Liver (tissue), 9 donors: Measurements from ENCODE around the gene POU3F2. TPM values are rescaled to one million over a fixed set of nuclear protein-coding genes. Genes with fewer than 3 reads are reported as not detected.
A peak's percentile ranks its signal among the peaks of the same experiment; 100 is the strongest.

Experiments
- DNase-seq: peaks from one replicate; pipeline ENCODE4 v3.0.0-alpha.2; 2017; ENCODE audit warnings: low spot score
- H3K27ac ChIP-seq, 2 donors: one replicate each; pipeline ENCODE4 v1.7.0; 2013; ENCODE audit warnings: inconsistent platforms in 2 of 2, low read length in 2 of 2, control low read depth in 1 of 2, low read depth in 1 of 2, mild to moderate bottlenecking in 1 of 2
- H3K27me3 ChIP-seq, 4 donors: one replicate each; pipeline versions ENCODE4 v1.6.1 to v1.7.0; 2013; ENCODE audit warnings: low read length in 3 of 4, inconsistent platforms in 1 of 4, mild to moderate bottlenecking in 1 of 4, moderate library complexity in 1 of 4; ENCODE audit not compliant: control insufficient read depth in 4 of 4, insufficient read depth in 4 of 4
- H3K36me3 ChIP-seq, 4 donors: one replicate each; pipeline versions ENCODE4 v1.6.1 to v1.7.0; 2013; ENCODE audit warnings: low read length in 3 of 4, mild to moderate bottlenecking in 3 of 4, low read depth in 1 of 4, moderate library complexity in 1 of 4; ENCODE audit not compliant: control insufficient read depth in 4 of 4, insufficient read depth in 3 of 4
- H3K4me1 ChIP-seq, 4 donors: one replicate each; pipeline versions ENCODE4 v1.6.1 to v1.7.0; 2013; ENCODE audit warnings: low read length in 3 of 4, mild to moderate bottlenecking in 3 of 4, moderate library complexity in 1 of 4; ENCODE audit not compliant: control insufficient read depth in 4 of 4, insufficient read depth in 4 of 4
- H3K4me3 ChIP-seq, 3 donors: one replicate each; pipeline versions ENCODE4 v1.6.1 to v1.7.0; 2013; ENCODE audit warnings: low read length in 3 of 3, control low read depth in 1 of 3, low read depth in 1 of 3, mild to moderate bottlenecking in 1 of 3
- H3K9ac ChIP-seq, 2 donors: one replicate each; pipeline ENCODE4 v1.7.0; 2013; ENCODE audit warnings: low read length in 2 of 2, mild to moderate bottlenecking in 2 of 2, moderate library complexity in 2 of 2, control low read depth in 1 of 2, low read depth in 1 of 2
- H3K9me3 ChIP-seq, 4 donors: one replicate each; pipeline versions ENCODE4 v1.6.1 to v1.7.0; 2013; ENCODE audit warnings: low read length in 3 of 4; ENCODE audit not compliant: control insufficient read depth in 4 of 4
- EGR1 ChIP-seq, 2 donors: IDR thresholded peaks; 2 replicates each; pipeline ENCODE4 v1.6.1; 2016 to 2018; ENCODE audit warnings: antibody characterized with exemption in 2 of 2, low read depth in 2 of 2
- FOXA1 ChIP-seq: IDR thresholded peaks from 2 replicates; pipeline ENCODE4 v1.6.1; 2016; ENCODE audit warnings: antibody characterized with exemption
- FOXA2 ChIP-seq: IDR thresholded peaks from 2 replicates; pipeline ENCODE4 v1.6.1; 2016; ENCODE audit warnings: antibody characterized with exemption
- GABPA ChIP-seq, 2 donors: IDR thresholded peaks in 1 of 2; conservative IDR thresholded peaks in 1 of 2; 2 replicates each; pipeline ENCODE4 v1.6.1; 2016; ENCODE audit warnings: antibody characterized with exemption in 2 of 2, mild to moderate bottlenecking in 1 of 2, moderate library complexity in 1 of 2
- HNF4A ChIP-seq, 2 donors: conservative IDR thresholded peaks; 2 replicates each; pipeline ENCODE4 v1.6.1; 2016; ENCODE audit warnings: antibody characterized with exemption in 2 of 2, mild to moderate bottlenecking in 2 of 2
- HNF4G ChIP-seq: IDR thresholded peaks from 2 replicates; pipeline ENCODE4 v1.6.1; 2016; ENCODE audit warnings: antibody characterized with exemption
- JUND ChIP-seq, 2 donors: IDR thresholded peaks; 2 replicates each; pipeline ENCODE4 v1.6.1; 2016; ENCODE audit warnings: antibody characterized with exemption in 2 of 2
- NR2F2 ChIP-seq: IDR thresholded peaks from 2 replicates; pipeline ENCODE4 v1.6.1; 2016; ENCODE audit warnings: antibody characterized with exemption
- RAD21 ChIP-seq, 2 donors: IDR thresholded peaks; 2 replicates each; pipeline ENCODE4 v1.6.1; 2016; ENCODE audit warnings: antibody characterized with exemption in 2 of 2, mild to moderate bottlenecking in 2 of 2
- RXRA ChIP-seq, 2 donors: IDR thresholded peaks; 2 replicates each; pipeline ENCODE4 v1.6.1; 2017 to 2018; ENCODE audit warnings: antibody characterized with exemption in 2 of 2, mild to moderate bottlenecking in 1 of 2
- SP1 ChIP-seq: IDR thresholded peaks from 2 replicates; pipeline ENCODE4 v1.6.1; 2018; ENCODE audit warnings: antibody characterized with exemption, mild to moderate bottlenecking
- TAF1 ChIP-seq: conservative IDR thresholded peaks from 2 replicates; pipeline ENCODE4 v1.6.1; 2016; ENCODE audit warnings: antibody characterized with exemption, mild to moderate bottlenecking
- YY1 ChIP-seq: IDR thresholded peaks from 2 replicates; pipeline ENCODE4 v1.6.1; 2016; ENCODE audit warnings: antibody characterized with exemption, mild to moderate bottlenecking
- WGBS: extraction: QIAGEN DNeasy Blood & Tissue Kit; methylation state at CpG from one replicate; pipeline ENCODE4 v1.1.7; 2013; 5-methylcytosine and 5-hydroxymethylcytosine counted together
- polyA plus RNA-seq, 2 donors: library from polyadenylated mRNA; stranded (reverse) in 1 of 2; unstranded in 1 of 2; fragments of 200-250 nt in 1 of 2; fragments of >200 nt in 1 of 2; fragmentation: Nextera tagmentation in 1 of 2; extraction: Ambion mirVana in 1 of 2; gene quantifications; one replicate each; pipeline versions ENCODE4 v1.2.1 to v1.2.3, GENCODE V29; 2013 to 2015
- total RNA-seq, 2 donors: library from RNA; depleted of rRNA; stranded (reverse); fragments of >200 nt; gene quantifications; one replicate each; pipeline ENCODE4 v1.2.3, GENCODE V29; 2014
- TF ChIP-seq, protein P1 (sequence below): IDR thresholded peaks from 2 replicates; pipeline ENCODE4 v1.6.1; 2016; ENCODE audit warnings: antibody characterized with exemption, mild to moderate bottlenecking
- TF ChIP-seq, protein P2 (sequence below): IDR thresholded peaks from 2 replicates; pipeline ENCODE4 v1.6.1; 2016; ENCODE audit warnings: antibody characterized with exemption
- TF ChIP-seq, protein P3 (sequence below): IDR thresholded peaks from 2 replicates; pipeline ENCODE4 v1.6.1; 2016; ENCODE audit warnings: antibody characterized with exemption
- TF ChIP-seq, protein P4 (sequence below): fragments of 150-350 bp; IDR thresholded peaks from 2 replicates; pipeline ENCODE4 v1.5.1; 2017; ENCODE audit warnings: improper control_type of control experiment, low read depth, low read length; ENCODE audit not compliant: missing input control
- donor health status: healthy.
- donor health status: healthy.
- donor health status: healthy.
- donor health status: healthy.
- donor health status: healthy.

The POU3F2 gene
- total and polyA plus RNA-seq, 4 donors: not detected

DNA sequence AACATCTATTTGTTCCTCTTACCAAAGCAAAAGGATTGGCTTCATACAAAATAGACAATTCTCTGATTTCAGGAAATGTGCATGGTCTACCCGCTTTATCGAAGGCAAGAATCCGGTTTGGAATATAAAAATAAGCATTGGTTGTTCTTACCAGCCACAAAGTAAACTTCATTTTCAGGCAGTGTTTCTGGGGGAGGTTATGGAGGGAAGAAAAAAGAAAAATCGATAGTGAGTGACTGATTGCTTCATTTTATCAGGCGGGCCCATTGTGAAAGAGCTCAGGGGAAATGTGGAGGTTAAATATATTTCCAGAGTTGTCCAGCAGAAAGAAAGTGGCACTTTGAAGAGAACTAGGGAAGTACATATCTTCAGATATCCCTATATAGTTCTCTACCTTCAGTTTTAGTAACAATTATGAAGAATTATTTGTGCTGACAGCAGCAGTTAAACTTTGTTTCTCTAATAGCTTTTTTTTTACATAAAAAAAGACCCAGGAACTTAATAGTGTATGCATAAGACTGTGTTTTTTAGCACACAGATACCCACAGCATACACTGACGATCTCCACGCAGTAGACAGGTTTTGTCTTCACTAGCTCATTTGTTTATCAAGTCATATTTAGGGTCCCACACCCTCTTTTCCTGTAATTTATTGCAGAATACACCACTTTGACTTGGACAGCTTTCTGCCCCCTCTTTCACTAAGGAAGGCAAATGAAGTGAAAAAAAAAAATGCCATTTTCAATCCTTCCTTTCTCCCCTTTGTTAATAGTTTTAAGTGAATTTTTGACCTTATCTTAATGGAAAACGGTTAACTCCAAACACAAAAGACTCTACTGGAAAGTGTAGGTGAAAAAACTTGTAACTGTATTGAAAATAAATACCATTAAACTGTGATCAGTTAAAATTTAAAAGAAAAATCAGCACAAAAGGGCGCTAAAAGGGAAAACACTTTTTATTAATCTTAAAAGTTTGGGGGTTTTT lies 2.9 kb downstream of the POU3F2 start:
- TF ChIP-seq FOXA2 (peak; percentile 14), YY1 (peak; percentile 33), RXRA (IDR thresholded peaks at IDR 0.05) (peak; percentile 28 to 38), RAD21 (IDR thresholded peaks at IDR 0.05) (peak in 1 of 2 donors; percentile 17), HNF4A (conservative IDR thresholded peaks at IDR 0.05) (peak; percentile 21 to 22), GABPA (IDR thresholded peaks at IDR 0.05 in 1 of 2, conservative IDR thresholded peaks at IDR 0.05 in 1 of 2) (no peak)
- Histone ChIP-seq H3K36me3 (no peaks in the 10 kb centered on the region), H3K9ac (no peak overlapping the region), H3K27me3 (peaks cover 0 to 37% (median 19%) of the 10 kb centered on the region in 4 donors), H3K27ac (no peak overlapping the region), H3K4me1 (peaks cover 21 to 40% (median 33%) of the 10 kb centered on the region in 4 donors), H3K4me3 (no peak overlapping the region), H3K9me3 (peaks cover 0 to 2% (median 0%) of the 10 kb centered on the region in 4 donors)
- 16% methylated on average over 9 of the region's 9 CpGs for WGBS
- no peak for DNase-seq

DNA sequence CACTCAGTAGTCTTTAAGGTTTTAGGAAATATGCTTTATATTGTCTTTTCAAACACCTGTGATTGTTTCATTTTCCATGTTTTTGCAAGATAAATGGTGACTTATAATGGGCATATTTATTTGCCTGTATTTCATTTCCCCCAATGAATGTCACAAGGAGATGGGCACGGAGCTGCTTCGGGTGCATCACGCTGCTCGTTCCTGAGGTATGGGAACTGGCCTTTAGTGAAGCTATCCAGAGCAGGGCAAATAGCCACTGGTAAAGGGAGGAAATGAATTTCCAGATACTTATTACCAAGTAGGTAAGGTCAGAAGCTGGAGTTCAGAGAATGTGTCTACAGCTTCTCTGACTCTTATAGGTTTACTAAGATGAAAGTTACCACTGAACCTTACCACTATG lies 3.7 kb downstream of the POU3F2 start:
- H3K27ac ChIP-seq: no peak overlapping the region
- H3K36me3 ChIP-seq: no peaks in the 10 kb centered on the region
- H3K4me1 ChIP-seq: peaks cover 15 to 33% (median 26%) of the 10 kb centered on the region in 4 donors
- 21% methylated on average over 4 of the region's 4 CpGs for WGBS
- DNase-seq: no peak
- no peak overlapping the region for H3K9ac ChIP-seq
- H3K27me3 ChIP-seq: peaks cover 0 to 40% (median 15%) of the 10 kb centered on the region in 4 donors
- H3K4me3 ChIP-seq: no peak overlapping the region
- peaks cover 0 to 2% (median 0%) of the 10 kb centered on the region in 4 donors for H3K9me3 ChIP-seq
- TF ChIP-seq FOXA1: no peak
- TF ChIP-seq HNF4G: no peak
- TF ChIP-seq, protein P1, sequence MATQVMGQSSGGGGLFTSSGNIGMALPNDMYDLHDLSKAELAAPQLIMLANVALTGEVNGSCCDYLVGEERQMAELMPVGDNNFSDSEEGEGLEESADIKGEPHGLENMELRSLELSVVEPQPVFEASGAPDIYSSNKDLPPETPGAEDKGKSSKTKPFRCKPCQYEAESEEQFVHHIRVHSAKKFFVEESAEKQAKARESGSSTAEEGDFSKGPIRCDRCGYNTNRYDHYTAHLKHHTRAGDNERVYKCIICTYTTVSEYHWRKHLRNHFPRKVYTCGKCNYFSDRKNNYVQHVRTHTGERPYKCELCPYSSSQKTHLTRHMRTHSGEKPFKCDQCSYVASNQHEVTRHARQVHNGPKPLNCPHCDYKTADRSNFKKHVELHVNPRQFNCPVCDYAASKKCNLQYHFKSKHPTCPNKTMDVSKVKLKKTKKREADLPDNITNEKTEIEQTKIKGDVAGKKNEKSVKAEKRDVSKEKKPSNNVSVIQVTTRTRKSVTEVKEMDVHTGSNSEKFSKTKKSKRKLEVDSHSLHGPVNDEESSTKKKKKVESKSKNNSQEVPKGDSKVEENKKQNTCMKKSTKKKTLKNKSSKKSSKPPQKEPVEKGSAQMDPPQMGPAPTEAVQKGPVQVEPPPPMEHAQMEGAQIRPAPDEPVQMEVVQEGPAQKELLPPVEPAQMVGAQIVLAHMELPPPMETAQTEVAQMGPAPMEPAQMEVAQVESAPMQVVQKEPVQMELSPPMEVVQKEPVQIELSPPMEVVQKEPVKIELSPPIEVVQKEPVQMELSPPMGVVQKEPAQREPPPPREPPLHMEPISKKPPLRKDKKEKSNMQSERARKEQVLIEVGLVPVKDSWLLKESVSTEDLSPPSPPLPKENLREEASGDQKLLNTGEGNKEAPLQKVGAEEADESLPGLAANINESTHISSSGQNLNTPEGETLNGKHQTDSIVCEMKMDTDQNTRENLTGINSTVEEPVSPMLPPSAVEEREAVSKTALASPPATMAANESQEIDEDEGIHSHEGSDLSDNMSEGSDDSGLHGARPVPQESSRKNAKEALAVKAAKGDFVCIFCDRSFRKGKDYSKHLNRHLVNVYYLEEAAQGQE: no peak
- TF ChIP-seq SP1: no peak
- TF ChIP-seq NR2F2: no peak
- TF ChIP-seq, protein P2, sequence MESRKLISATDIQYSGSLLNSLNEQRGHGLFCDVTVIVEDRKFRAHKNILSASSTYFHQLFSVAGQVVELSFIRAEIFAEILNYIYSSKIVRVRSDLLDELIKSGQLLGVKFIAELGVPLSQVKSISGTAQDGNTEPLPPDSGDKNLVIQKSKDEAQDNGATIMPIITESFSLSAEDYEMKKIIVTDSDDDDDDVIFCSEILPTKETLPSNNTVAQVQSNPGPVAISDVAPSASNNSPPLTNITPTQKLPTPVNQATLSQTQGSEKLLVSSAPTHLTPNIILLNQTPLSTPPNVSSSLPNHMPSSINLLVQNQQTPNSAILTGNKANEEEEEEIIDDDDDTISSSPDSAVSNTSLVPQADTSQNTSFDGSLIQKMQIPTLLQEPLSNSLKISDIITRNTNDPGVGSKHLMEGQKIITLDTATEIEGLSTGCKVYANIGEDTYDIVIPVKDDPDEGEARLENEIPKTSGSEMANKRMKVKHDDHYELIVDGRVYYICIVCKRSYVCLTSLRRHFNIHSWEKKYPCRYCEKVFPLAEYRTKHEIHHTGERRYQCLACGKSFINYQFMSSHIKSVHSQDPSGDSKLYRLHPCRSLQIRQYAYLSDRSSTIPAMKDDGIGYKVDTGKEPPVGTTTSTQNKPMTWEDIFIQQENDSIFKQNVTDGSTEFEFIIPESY: no peak
- no peak for TF ChIP-seq EGR1 (IDR thresholded peaks at IDR 0.05; ENCODE audit: low read depth in 2 of 2)
- TF ChIP-seq JUND (IDR thresholded peaks at IDR 0.05): no peak
- no peak for TF ChIP-seq GABPA (IDR thresholded peaks at IDR 0.05 in 1 of 2, conservative IDR thresholded peaks at IDR 0.05 in 1 of 2)
- TF ChIP-seq, protein P3, sequence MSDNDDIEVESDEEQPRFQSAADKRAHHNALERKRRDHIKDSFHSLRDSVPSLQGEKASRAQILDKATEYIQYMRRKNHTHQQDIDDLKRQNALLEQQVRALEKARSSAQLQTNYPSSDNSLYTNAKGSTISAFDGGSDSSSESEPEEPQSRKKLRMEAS: no peak
- TF ChIP-seq TAF1: no peak
- TF ChIP-seq YY1: no peak
- TF ChIP-seq, protein P4, sequence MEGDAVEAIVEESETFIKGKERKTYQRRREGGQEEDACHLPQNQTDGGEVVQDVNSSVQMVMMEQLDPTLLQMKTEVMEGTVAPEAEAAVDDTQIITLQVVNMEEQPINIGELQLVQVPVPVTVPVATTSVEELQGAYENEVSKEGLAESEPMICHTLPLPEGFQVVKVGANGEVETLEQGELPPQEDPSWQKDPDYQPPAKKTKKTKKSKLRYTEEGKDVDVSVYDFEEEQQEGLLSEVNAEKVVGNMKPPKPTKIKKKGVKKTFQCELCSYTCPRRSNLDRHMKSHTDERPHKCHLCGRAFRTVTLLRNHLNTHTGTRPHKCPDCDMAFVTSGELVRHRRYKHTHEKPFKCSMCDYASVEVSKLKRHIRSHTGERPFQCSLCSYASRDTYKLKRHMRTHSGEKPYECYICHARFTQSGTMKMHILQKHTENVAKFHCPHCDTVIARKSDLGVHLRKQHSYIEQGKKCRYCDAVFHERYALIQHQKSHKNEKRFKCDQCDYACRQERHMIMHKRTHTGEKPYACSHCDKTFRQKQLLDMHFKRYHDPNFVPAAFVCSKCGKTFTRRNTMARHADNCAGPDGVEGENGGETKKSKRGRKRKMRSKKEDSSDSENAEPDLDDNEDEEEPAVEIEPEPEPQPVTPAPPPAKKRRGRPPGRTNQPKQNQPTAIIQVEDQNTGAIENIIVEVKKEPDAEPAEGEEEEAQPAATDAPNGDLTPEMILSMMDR: no peak
- TF ChIP-seq HNF4A (conservative IDR thresholded peaks at IDR 0.05): no peak
- TF ChIP-seq RAD21 (IDR thresholded peaks at IDR 0.05): no peak
- no peak for TF ChIP-seq FOXA2
